Lower leg skin (tissue), 4 donors: ENCODE data around the gene ZSCAN10. TPM values are rescaled to one million over a fixed set of nuclear protein-coding genes. Genes with fewer than 3 reads are reported as not detected.

Source experiments
- DNase-seq, 2 donors: peaks; one replicate each; pipeline ENCODE4 v3.0.0-alpha.2; 2019; ENCODE audit warnings: low spot score in 2 of 2
- H3K4me3 ChIP-seq: fragments of 200-600 bp; sonication (generic); 2 replicates; pipeline ENCODE4 v1.5.1; 2017; ENCODE audit warnings: mild to moderate bottlenecking, low read depth; ENCODE audit not compliant: poor library complexity, severe bottlenecking
- CTCF ChIP-seq, 3 donors: fragments of 450-650 bp; IDR thresholded peaks; one replicate each; pipeline ENCODE4 v1.5.1; 2016; ENCODE audit warnings: antibody characterized with exemption in 3 of 3, mild to moderate bottlenecking in 3 of 3, moderate library complexity in 2 of 3
- POLR2A ChIP-seq, 2 donors: fragments of 450-650 bp; IDR thresholded peaks; one replicate each; pipeline ENCODE4 v1.6.1; 2016 to 2017; ENCODE audit warnings: antibody characterized with exemption in 2 of 2, mild to moderate bottlenecking in 1 of 2, moderate library complexity in 1 of 2
- WGBS, 2 donors: methylation state at CpG; one replicate each; pipeline ENCODE4 v1.1.5; 2018; 5-methylcytosine and 5-hydroxymethylcytosine counted together
- intact Hi-C: fragments of 100-400 bp; cut with DNase I; formaldehyde crosslinking; loops from one replicate; pipeline ENCODE4 v1.15.0; 2023; ENCODE audit warnings: low total_unique reads
- total RNA-seq, 4 donors: library from RNA; depleted of rRNA; stranded (reverse); fragments of >200 nt; gene quantifications; one replicate each; pipeline ENCODE4 v1.1.0, GENCODE V29; 2016

ZSCAN10 gene
- total RNA-seq, 4 donors from 2014 or later = not detected

- no peak overlapping the region for H3K4me3 ChIP-seq
- DNase-seq = no peak
- WGBS, 2 donors = 92 to 93% methylated on average over 22 of the region's 22 CpGs
- intact Hi-C loops = no loop called here
- no peak for TF ChIP-seq CTCF (IDR thresholded peaks at IDR 0.05)
- TF ChIP-seq POLR2A (IDR thresholded peaks at IDR 0.05) = no peak
Observed at GRCh38 chr16:3094289-3095027, 4.6 kb downstream of the ZSCAN10 start.

GRCh38 chr16:3092501-3092941 is 6.6 kb downstream of the ZSCAN10 start:
- 46 to 59% methylated on average over 15 to 20 of the region's 20 CpGs for WGBS, 2 donors
- no peak overlapping the region for H3K4me3 ChIP-seq
- DNase-seq = no peak
- TF ChIP-seq CTCF (IDR thresholded peaks at IDR 0.05) = no peak
- no peak for TF ChIP-seq POLR2A (IDR thresholded peaks at IDR 0.05)
- intact Hi-C loops = no loop called here

- no peak for TF ChIP-seq CTCF (IDR thresholded peaks at IDR 0.05)
- TF ChIP-seq POLR2A (IDR thresholded peaks at IDR 0.05) = no peak
- H3K4me3 ChIP-seq = no peak overlapping the region
- intact Hi-C loops = no loop called here
- DNase-seq = no peak
- WGBS, 2 donors = 85 to 90% methylated on average over 5 to 8 of the region's 8 CpGs
Observed at GRCh38 chr16:3091551-3091950, 7.5 kb downstream of the ZSCAN10 start.

GRCh38 chr16:3089717-3090592 is 9.1 kb downstream of the ZSCAN10 start:
- WGBS, 2 donors = 94 to 95% methylated on average over 67 to 73 of the region's 81 CpGs
- DNase-seq = no peak
- H3K4me3 ChIP-seq = no peak overlapping the region
- no peak for TF ChIP-seq POLR2A (IDR thresholded peaks at IDR 0.05)
- TF ChIP-seq CTCF (IDR thresholded peaks at IDR 0.05) = no peak
- intact Hi-C loops = no loop called here

- no peak overlapping the region for H3K4me3 ChIP-seq
- TF ChIP-seq CTCF (IDR thresholded peaks at IDR 0.05) (no peak), POLR2A (IDR thresholded peaks at IDR 0.05) (no peak)
- DNase-seq = no peak
- 93 to 95% methylated on average over 59 to 70 of the region's 71 CpGs for WGBS, 2 donors
- intact Hi-C loops = no loop called here
Observed at GRCh38 chr16:3088925-3089716, 10.0 kb downstream of the ZSCAN10 start.
